ENCODE data around the gene PTPRJ.
"Not testable (repeated sequence)": the region's sequence is repeated elsewhere in the genome, so short reads cannot be mapped to it uniquely, and the experiment has no call there.

PTPRJ gene

GRCh38 chr11:48169717-48170116 is 189.4 kb downstream of the PTPRJ start:
- DNase-seq, result no peak

DNA sequence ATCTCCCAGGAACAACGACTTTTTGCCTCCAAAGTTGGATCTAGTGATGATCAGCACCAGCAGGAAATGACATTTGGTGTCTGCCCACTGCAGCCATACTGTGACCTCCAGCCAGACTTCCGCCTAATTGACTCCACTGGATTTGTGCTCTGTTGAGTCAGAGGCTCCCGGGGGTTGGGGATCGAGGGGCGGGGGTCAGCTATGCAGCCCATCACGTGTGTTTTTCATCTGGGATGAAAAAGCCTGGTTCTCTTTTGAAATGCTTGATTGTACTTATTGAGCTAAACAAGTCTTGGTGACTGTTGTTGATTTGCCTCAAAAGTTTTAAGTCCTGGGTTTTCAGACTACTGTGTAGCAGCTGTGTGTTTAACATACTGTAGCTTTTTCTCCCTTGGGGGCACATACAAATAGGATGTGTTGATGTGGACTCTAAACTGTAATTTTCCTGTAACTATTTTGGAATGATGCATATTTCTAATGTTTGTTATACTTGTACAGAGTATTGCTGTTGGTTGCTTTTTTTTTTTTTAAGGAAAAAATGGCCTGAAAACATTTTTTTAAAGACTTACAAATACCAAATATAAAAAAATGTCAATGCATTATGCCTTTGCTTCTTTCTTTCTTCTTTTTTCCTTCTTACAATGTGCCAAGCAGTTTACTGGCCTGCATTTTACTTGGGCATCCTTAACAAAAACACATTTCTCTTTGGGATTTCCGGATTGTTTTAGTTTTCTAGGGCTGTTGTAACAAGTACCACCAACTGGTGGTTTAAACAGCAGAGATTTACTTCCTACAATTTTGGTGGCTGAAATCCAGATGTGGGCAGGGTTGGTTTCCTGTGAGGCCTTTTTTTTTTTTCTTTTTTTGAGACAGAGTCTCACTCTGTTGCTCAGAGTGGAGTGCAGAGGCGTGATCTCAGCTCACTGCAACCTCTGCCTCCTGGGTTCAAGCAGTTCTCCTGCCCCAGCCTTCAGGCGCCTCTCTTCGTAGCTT is 190.2 kb downstream of the PTPRJ start:
- peak; percentile 3 for DNase-seq

GRCh38 chr11:48172818-48173609 is 192.7 kb downstream of the PTPRJ start:
- no peak for DNase-seq

DNA sequence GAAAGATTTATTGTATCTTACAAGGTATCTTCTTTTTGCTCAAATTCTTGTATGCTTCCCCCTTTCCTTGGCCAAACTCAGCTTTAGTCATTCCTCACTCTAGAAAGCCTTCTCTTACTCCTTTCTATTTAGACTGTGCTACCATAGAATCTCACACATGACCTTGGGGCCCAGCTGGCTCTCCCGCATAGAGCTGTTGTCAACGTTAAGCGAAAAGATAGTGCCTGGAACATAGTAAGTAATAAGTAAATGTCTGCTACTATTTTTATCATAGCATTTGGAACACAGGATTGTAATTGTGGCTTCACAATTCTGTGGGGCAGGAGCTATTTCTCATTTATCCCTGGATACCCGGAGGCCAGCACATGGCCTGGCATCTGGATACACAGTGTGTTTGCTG is 197.3 kb downstream of the PTPRJ start:
- DNase-seq, result no peak

- no peak for DNase-seq
Observed at GRCh38 chr11:48180627-48181026, 200.3 kb downstream of the PTPRJ start.

DNA sequence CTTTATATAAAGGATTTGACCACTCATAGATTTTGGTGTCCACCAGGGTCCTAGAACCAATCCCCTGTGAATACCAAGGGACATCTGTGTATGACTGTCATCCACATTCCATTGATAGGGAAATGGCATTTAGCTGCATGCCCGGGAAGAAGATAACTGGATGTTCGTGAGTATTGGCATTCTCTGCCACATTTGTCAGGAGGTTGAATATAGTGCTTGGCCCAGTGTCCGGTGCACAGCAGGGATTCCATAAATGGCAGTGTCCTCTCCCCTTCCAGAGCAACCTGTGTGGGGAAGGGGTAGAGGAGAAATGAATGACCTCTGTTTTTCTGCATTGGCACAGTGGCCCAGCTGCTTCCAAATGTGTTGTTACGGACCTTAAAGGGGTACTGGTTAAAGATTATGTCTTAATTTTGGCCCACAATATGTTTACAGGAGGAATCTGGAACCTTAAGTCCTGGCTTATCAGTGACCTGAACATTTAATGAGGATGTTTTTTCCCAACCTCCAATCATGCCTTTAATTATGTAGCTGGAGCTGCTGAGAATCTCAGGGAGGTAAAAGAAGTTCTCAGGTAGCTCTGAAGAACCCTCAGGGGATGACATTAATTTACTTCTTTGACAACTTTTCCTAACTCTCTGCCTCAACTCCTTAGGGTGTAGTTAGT is 202.6 kb downstream of the PTPRJ start:
- no peak for DNase-seq

GRCh38 chr11:48184452-48184851 is 204.1 kb downstream of the PTPRJ start:
- no peak for DNase-seq

DNA sequence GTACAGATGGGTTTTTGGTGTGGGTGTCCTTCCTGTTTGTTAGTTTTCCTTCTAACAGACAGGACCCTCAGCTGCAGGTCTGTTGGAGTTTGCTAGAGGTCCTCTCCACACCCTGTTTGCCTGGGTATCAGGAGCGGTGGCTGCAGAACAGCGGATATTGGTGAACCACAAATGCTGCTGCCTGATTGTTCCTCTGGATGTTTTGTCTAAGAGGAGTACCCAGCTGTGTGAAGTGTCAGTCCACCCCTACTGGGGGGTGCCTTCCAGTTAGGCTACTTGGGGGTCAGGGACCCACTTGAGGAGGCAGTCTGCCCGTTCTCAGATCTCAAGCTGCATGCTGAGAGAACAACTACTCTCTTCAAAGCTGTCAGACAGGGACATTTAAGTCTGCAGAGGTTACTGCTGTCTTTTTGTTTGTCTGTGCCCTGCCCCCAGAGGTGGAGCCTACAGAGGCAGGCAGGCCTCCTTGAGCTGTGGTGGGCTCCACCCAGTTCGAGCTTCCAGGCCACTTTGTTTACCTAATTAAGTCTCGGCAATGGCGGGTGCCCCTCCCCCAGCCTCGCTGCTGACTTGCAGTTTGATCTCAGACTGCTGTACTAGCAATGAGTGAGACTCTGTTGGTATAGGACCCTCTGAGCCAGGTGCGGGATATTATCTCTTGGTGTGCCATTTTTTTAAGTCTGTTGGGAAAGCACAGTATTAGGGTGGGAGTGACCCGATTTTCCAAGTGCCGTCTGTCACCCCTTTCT is 210.7 kb downstream of the PTPRJ start:
- DNase-seq, result not testable (repeated sequence)

GRCh38 chr11:48193876-48194275 is 213.5 kb downstream of the PTPRJ start:
- DNase-seq, result no peak

- DNase-seq, result no peak
Observed at GRCh38 chr11:48207881-48208280, 227.5 kb downstream of the PTPRJ start.

DNA sequence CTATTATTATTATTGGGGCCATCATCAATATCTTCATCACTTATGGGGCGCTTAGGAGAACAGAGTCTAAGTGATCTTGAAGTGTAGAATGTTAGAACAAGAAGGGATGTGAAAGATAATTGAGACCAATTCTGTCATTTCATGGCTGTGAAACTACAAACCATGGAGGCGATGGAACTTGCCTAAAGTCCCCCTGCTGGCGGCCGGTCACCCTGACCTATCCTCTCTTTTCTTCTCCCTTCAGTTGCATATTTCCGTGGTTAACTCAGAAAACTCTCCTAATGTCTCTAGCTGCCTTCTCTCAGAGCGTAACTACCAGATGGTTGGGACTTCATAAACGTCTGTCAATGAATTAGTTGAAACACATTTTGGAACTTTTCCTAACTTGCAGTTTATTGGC is 229.7 kb downstream of the PTPRJ start:
- DNase-seq, result no peak

DNA sequence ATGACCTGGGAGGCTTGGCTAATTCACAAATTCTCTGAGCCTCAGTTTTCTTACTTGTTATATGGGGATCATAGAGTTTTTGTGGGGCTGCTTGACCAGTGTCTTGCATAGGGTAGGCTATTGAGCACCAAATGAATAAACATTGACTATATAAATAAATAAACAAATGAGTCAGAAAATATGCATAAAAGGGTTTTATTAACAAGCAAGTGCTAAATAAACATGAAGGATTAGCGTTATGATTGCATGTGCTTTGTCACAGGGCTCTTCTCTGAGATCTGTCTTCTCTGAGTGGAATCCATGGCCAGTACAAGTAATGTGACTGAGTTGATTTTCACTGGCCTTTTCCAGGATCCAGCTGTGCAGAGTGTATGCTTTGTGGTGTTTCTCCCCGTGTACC is 236.2 kb downstream of the PTPRJ start, which contains the start of gene OR4B1:
Gene OR4B1, plus strand, starts transcription at position 301 of the 400 bp plus-strand sequence. Its CDS starts 0 bp downstream, at position 301.
- DNase-seq, result no peak

Measured in GF-D8 (cell line).